Testis (tissue), 2 donors: ENCODE measurements around the gene NUDT3.

Experiments used
- POLR2A ChIP-seq: fragments of 450-650 bp; IDR thresholded peaks from one replicate; pipeline ENCODE4 v1.6.1; 2017; ENCODE audit warnings: antibody characterized with exemption, mild to moderate bottlenecking, moderate library complexity
- TF ChIP-seq, protein P1 (sequence below), 3 experiments: fragments of 450-650 bp in 2 of 3; fragments of 200-600 bp in 1 of 3; sonication (generic) in 1 of 3; IDR thresholded peaks; one replicate each; pipeline ENCODE4 v1.5.1; 2016 to 2019; ENCODE audit warnings: antibody characterized with exemption in 3 of 3, mild to moderate bottlenecking in 2 of 3, moderate library complexity in 1 of 3

DNA sequence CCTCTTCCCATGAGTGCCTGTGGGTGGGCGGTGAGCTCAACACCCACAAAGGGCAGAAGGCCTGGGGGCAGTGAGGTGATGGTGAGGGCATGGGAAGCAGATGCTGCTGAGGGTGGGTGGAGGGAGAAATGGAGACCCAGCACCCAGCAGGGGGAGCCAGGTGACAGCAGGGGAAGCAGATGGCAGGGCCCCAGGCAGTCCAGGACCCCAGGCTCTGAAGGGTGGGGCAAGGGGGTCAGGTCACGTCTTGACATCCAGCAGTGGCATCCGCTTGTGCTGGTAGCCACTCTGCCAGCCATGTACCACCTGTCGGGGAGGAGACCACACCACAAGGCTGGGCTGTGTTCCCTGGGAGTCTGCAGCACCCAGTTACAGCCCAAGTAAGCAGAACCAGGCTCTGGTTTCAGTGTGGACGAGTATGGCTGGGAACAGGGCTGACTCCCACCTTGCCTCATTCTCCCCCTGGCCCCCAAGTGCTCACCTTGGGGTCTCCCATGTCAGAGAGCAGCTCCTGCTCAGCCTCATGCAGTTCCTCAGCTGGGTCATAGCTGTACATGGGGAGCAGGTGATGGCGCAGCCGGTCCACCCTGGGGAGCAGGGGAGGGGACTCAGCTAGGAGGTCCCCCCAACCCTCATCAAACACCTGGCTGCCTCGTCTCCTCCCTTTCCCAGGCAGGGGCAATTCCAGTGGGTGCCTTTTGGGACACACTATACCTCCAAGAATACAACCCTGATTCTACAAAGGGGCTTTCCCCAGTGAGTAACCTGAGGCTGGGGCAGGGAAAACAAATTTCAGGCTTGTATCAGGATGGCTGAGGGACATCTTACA is 145.7 kb downstream of the NUDT3 start:
- TF ChIP-seq, protein P1, sequence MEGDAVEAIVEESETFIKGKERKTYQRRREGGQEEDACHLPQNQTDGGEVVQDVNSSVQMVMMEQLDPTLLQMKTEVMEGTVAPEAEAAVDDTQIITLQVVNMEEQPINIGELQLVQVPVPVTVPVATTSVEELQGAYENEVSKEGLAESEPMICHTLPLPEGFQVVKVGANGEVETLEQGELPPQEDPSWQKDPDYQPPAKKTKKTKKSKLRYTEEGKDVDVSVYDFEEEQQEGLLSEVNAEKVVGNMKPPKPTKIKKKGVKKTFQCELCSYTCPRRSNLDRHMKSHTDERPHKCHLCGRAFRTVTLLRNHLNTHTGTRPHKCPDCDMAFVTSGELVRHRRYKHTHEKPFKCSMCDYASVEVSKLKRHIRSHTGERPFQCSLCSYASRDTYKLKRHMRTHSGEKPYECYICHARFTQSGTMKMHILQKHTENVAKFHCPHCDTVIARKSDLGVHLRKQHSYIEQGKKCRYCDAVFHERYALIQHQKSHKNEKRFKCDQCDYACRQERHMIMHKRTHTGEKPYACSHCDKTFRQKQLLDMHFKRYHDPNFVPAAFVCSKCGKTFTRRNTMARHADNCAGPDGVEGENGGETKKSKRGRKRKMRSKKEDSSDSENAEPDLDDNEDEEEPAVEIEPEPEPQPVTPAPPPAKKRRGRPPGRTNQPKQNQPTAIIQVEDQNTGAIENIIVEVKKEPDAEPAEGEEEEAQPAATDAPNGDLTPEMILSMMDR (IDR thresholded peaks at IDR 0.05) = peak in 1 of 3 experiments; percentile 32
- TF ChIP-seq POLR2A = no peak
